Measurements from ENCODE around the gene FBXW11.
"Not testable (repeated sequence)": the region's sequence is repeated elsewhere in the genome, so short reads cannot be mapped to it uniquely, and the experiment has no call there.

Gene FBXW11

GRCh38 chr5:171980792-171981191 is 25.6 kb downstream of the FBXW11 start:
- no peak for DNase-seq

- DNase-seq = no peak
Observed at GRCh38 chr5:171979606-171980005, 26.8 kb downstream of the FBXW11 start.

- DNase-seq = no peak
Observed at GRCh38 chr5:171978519-171978918, 27.9 kb downstream of the FBXW11 start.

- no peak for DNase-seq
Observed at GRCh38 chr5:171978016-171978415, 28.4 kb downstream of the FBXW11 start.

- not testable (repeated sequence) for DNase-seq
Observed at GRCh38 chr5:171977244-171977950, 29.0 kb downstream of the FBXW11 start.

- DNase-seq = no peak
Observed at GRCh38 chr5:171975877-171976667, 30.4 kb downstream of the FBXW11 start.

- no peak for DNase-seq
Observed at GRCh38 chr5:171975262-171975876, 31.1 kb downstream of the FBXW11 start.

- no peak for DNase-seq
Observed at GRCh38 chr5:171970826-171971225, 35.6 kb downstream of the FBXW11 start.

GRCh38 chr5:171969288-171969880 is 37.1 kb downstream of the FBXW11 start:
- no peak for DNase-seq

- no peak for DNase-seq
Observed at GRCh38 chr5:171968531-171968930, 37.9 kb downstream of the FBXW11 start.

GRCh38 chr5:171966964-171967363 is 39.5 kb downstream of the FBXW11 start:
- DNase-seq = no peak

GRCh38 chr5:171966270-171966669 is 40.2 kb downstream of the FBXW11 start:
- no peak for DNase-seq

- DNase-seq = no peak
Observed at GRCh38 chr5:171965745-171966144, 40.7 kb downstream of the FBXW11 start.

GRCh38 chr5:171963416-171963815 is 43.0 kb downstream of the FBXW11 start:
- DNase-seq = no peak

GRCh38 chr5:171961117-171961516 is 45.3 kb downstream of the FBXW11 start:
- DNase-seq = no peak

- DNase-seq = no peak
Observed at GRCh38 chr5:171957591-171958251, 48.7 kb downstream of the FBXW11 start.

- no peak for DNase-seq
Observed at GRCh38 chr5:171956887-171957495, 49.4 kb downstream of the FBXW11 start.

GRCh38 chr5:171956314-171956713 is 50.1 kb downstream of the FBXW11 start:
- DNase-seq = no peak

- DNase-seq = no peak
Observed at GRCh38 chr5:171955761-171956160, 50.7 kb downstream of the FBXW11 start.

GRCh38 chr5:171954721-171955120 is 51.7 kb downstream of the FBXW11 start:
- DNase-seq = no peak

- DNase-seq = no peak
Observed at GRCh38 chr5:171953860-171954701, 52.4 kb downstream of the FBXW11 start.
